Activated naive CD8-positive, alpha-beta T cell treated with anti-CD3 and anti-CD28 coated beads for 36 hours (primary cell): ENCODE data around the gene HS6ST3. TPM values are rescaled to one million over a fixed set of nuclear protein-coding genes. Genes with fewer than 3 reads are reported as not detected.

Experiments
- DNase-seq: peaks from one replicate; pipeline ENCODE4 v3.0.0; 2021
- H3K27ac Mint-ChIP-seq: one replicate; pipeline ENCODE4 v1.8.0; 2022; ENCODE audit warnings: mild to moderate bottlenecking, moderate library complexity, mixed read lengths
- H3K27me3 Mint-ChIP-seq: one replicate; pipeline ENCODE4 v1.8.0; 2022; ENCODE audit warnings: mild to moderate bottlenecking, mixed read lengths
- H3K36me3 Mint-ChIP-seq: one replicate; pipeline ENCODE4 v1.8.0; 2021; ENCODE audit warnings: mild to moderate bottlenecking, mixed read lengths
- H3K4me1 Mint-ChIP-seq: one replicate; pipeline ENCODE4 v1.8.0; 2021; ENCODE audit warnings: mixed read lengths
- H3K4me3 Mint-ChIP-seq: one replicate; pipeline ENCODE4 v1.8.0; 2022; ENCODE audit warnings: mild to moderate bottlenecking, moderate library complexity, mixed read lengths
- H3K9me3 Mint-ChIP-seq: one replicate; pipeline ENCODE4 v1.8.0; 2022; ENCODE audit warnings: mixed read lengths
- total RNA-seq, 2 experiments: library from RNA; stranded (reverse); gene quantifications; one replicate each; pipeline ENCODE4 v1.2.3, GENCODE V29; 2021

Gene HS6ST3
- total RNA-seq, 2 experiments from 2014 or later, result not detected

DNA sequence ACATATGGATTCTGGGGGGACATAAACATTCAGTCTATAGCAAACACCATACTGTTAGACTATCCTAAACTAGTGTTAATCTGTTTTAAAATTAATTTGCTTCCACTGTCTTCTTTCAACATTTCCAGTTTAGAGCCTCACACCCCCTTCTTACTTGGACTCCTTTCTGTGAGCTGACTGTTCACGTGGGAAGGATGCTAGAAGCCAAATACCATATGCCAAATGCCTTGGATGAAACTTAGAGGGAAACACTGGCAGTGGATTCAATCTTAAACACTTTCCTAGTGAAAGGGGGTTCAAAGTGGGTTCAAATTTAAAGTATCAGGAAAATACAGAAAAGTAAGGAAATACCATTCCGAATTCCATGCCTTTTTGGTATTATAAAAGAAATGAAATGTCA lies 113.6 kb downstream of the HS6ST3 start:
- Mint-ChIP-seq H3K9me3 (peaks cover 3% of the 10 kb centered on the region), H3K4me3 (no peak overlapping the region), H3K36me3 (no peaks in the 10 kb centered on the region), H3K27me3 (no peaks in the 10 kb centered on the region), H3K27ac (no peak overlapping the region), H3K4me1 (no peaks in the 10 kb centered on the region)
- no peak for DNase-seq

DNA sequence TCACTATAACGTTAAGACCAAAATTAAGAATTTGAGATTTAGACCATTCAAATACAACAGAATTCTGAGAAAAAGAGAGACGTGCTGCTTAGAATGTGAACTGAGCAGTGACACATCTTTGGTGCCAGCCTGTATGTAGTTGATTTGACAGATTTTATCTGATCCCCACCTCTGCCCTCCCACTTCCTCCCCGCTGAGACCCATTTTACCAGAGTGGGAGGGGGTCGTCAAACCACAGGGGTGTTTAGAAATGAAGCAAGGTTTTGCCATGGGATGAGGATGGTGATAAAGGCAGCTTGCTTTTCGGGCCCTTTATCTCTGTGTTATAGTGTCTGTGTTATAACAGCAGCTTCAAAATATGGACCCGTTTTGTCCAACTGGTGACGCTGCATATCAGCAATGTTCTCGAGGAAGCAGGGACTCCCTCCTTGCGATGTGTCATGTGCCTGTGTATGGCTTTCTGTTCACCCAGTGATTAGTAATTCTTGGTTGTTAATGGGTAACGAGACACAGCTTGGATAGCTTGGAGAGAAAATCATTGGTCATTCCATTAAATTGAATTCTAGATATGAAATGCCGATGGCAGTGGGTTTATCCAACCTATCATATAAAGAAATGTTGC lies 125.0 kb downstream of the HS6ST3 start:
- Mint-ChIP-seq H3K9me3 (peaks cover 3% of the 10 kb centered on the region), H3K27ac (no peak overlapping the region), H3K36me3 (no peaks in the 10 kb centered on the region), H3K4me3 (no peak overlapping the region), H3K27me3 (no peaks in the 10 kb centered on the region), H3K4me1 (no peaks in the 10 kb centered on the region)
- DNase-seq, result no peak

GRCh38 chr13:96216543-96216942 lies 126.6 kb downstream of the HS6ST3 start:
- Mint-ChIP-seq H3K27ac (no peak overlapping the region), H3K36me3 (no peaks in the 10 kb centered on the region), H3K27me3 (no peaks in the 10 kb centered on the region), H3K4me3 (no peak overlapping the region), H3K9me3 (peaks cover 3% of the 10 kb centered on the region), H3K4me1 (no peaks in the 10 kb centered on the region)
- no peak for DNase-seq

- no peak overlapping the region for H3K4me3 Mint-ChIP-seq
- H3K27ac Mint-ChIP-seq, result no peak overlapping the region
These were observed 128.6 kb downstream of the HS6ST3 start for GRCh38 chr13:96218475-96218874.

GRCh38 chr13:96221471-96221870 lies 131.6 kb downstream of the HS6ST3 start:
- no peak for DNase-seq
- Mint-ChIP-seq H3K27me3 (no peaks in the 10 kb centered on the region), H3K4me3 (no peak overlapping the region), H3K27ac (no peak overlapping the region), H3K4me1 (no peaks in the 10 kb centered on the region), H3K36me3 (no peaks in the 10 kb centered on the region), H3K9me3 (peaks cover 1% of the 10 kb centered on the region)

More at GRCh38 chr13:96218475-96218874, 128.6 kb downstream of the HS6ST3 start:
- DNase-seq, result no peak
- H3K27me3 Mint-ChIP-seq, result no peaks in the 10 kb centered on the region
- peaks cover 3% of the 10 kb centered on the region for H3K9me3 Mint-ChIP-seq
- H3K36me3 Mint-ChIP-seq, result no peaks in the 10 kb centered on the region
- no peaks in the 10 kb centered on the region for H3K4me1 Mint-ChIP-seq

DNA sequence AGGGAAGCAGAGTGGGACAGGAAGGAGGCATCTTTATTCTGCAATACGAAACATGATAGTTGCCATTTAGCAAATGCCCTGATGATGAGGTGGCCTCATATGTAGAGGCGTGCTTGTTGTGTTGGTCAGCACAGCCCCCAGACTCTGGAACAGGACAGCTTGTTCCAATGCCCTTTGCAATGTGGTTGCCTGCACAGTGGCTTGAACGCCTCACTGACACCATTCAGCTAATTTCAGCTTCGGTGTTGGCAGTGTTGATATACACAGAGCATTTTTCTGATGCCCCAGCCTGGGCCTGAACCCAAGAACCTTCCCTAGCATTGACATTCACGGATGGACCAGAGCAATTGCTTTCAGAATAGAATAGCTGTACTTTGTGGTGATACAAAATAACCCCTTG lies 133.3 kb downstream of the HS6ST3 start:
- DNase-seq, result no peak
- Mint-ChIP-seq H3K9me3 (no peaks in the 10 kb centered on the region), H3K27ac (no peak overlapping the region), H3K27me3 (no peaks in the 10 kb centered on the region), H3K4me3 (no peak overlapping the region), H3K36me3 (no peaks in the 10 kb centered on the region), H3K4me1 (no peaks in the 10 kb centered on the region)

DNA sequence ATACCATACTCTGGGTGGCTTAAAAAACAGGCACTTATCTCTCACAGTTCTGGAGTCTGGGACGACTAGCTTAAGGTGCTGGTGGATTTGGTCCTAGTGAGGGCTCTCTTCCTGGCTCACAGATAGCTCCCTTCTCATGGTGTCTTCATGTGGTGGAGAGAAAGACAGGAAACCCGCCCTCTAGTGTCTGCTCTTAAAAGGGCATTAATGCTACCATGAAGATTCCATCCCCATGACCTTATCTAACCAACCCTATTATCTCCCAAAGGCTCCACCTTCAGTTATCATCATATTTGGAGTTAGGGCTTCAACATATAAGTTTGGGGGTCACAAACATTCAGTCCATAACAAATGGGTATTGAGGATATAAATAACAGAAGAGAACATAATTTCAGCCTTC lies 139.4 kb downstream of the HS6ST3 start:
- no peaks in the 10 kb centered on the region for H3K36me3 Mint-ChIP-seq
- no peak for DNase-seq

DNA sequence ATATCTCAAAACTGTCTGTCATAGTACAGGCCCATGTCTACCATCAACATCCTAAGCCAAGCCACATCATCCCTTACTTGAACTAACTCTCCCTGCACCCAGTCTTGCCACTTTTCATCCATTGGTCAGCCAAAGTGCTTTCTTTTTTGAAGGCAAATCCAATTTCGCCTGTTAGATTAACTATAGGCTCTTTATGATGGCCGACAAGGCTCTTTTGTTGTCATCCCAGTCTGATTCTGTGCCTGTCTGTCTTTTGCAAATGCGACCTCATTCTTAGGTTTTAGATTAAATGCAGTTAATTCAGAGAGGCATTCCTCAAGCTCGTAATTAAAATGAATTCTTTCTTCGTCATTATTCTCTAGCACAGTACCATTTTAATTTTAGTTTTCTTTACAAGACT lies 148.3 kb downstream of the HS6ST3 start:
- no peak for DNase-seq
- H3K36me3 Mint-ChIP-seq, result no peaks in the 10 kb centered on the region
- H3K9me3 Mint-ChIP-seq, result no peaks in the 10 kb centered on the region
- no peaks in the 10 kb centered on the region for H3K27me3 Mint-ChIP-seq
- no peak overlapping the region for H3K27ac Mint-ChIP-seq
- no peak overlapping the region for H3K4me3 Mint-ChIP-seq
- no peaks in the 10 kb centered on the region for H3K4me1 Mint-ChIP-seq

More for the DNA sequence above, 139.4 kb downstream of the HS6ST3 start:
- Mint-ChIP-seq H3K4me3 (no peak overlapping the region), H3K9me3 (no peaks in the 10 kb centered on the region), H3K27ac (no peak overlapping the region), H3K27me3 (no peaks in the 10 kb centered on the region), H3K4me1 (no peaks in the 10 kb centered on the region)

DNA sequence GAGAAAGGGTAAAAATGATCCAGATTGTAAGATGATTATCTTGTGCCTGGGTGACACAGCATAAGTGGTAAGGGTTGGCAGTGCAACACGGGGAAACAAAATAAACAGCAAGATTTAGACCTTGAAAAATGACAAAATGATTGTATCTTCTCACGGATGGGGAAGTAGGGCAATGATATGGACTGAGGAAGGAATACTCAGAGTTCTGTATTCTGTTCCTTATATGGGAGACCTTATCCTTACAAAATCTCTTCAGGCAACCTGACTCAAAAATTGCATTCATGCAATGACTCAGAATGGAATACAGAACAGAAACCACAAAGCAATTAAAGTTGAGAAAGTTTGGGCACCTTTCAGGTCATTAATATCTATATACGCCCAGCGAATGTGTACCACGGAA lies 149.0 kb downstream of the HS6ST3 start:
- Mint-ChIP-seq H3K36me3 (no peaks in the 10 kb centered on the region), H3K4me3 (no peak overlapping the region), H3K9me3 (no peaks in the 10 kb centered on the region), H3K27me3 (no peaks in the 10 kb centered on the region), H3K4me1 (no peaks in the 10 kb centered on the region), H3K27ac (no peak overlapping the region)
- DNase-seq, result no peak

DNA sequence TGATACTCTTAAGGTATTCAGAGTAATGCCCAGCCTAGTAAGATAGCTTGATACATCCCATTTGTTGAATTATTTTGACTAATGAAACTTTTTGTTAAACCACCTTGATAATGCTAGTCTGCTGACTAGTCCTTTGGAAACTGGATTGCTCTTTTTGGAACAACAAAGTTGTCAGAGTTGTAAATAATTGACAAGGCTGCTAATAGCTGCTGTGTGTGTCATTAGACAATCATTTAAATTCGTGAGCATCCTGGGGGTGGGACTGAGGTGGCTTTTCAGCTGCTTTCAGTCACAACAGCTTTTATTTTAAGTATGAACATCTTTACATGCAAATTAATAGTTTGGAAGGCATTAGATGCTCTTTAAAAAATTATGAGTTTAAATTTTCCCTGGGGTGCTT lies 153.5 kb downstream of the HS6ST3 start:
- Mint-ChIP-seq H3K36me3 (no peaks in the 10 kb centered on the region), H3K9me3 (no peaks in the 10 kb centered on the region), H3K4me1 (no peaks in the 10 kb centered on the region), H3K4me3 (no peak overlapping the region), H3K27ac (no peak overlapping the region), H3K27me3 (no peaks in the 10 kb centered on the region)
- DNase-seq, result no peak

GRCh38 chr13:96248103-96248502 lies 158.2 kb downstream of the HS6ST3 start:
- H3K4me1 Mint-ChIP-seq, result no peaks in the 10 kb centered on the region
- H3K27ac Mint-ChIP-seq, result no peak overlapping the region
- no peaks in the 10 kb centered on the region for H3K27me3 Mint-ChIP-seq
- H3K9me3 Mint-ChIP-seq, result no peaks in the 10 kb centered on the region
- no peak overlapping the region for H3K4me3 Mint-ChIP-seq
- no peaks in the 10 kb centered on the region for H3K36me3 Mint-ChIP-seq
- DNase-seq, result no peak

DNA sequence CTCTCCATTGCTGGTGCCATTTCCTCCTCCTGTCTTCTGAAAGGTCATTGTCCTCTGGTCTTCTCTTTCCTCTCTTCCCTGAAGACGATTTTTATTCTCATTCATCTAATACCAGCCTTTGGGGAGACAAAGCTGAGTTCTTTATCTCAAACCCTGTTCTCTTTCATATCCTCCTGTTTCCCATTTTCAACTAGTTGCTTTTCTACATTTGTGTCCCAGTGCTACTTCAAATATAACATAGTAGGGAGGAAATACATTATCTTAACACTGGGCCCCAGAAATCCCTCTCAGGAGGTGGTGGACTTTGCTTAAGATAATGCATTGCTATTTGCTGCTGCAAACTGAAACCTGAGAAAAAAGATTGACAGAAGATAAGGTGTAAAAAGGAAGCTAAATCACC lies 159.1 kb downstream of the HS6ST3 start:
- Mint-ChIP-seq H3K4me3 (no peak overlapping the region), H3K27me3 (no peaks in the 10 kb centered on the region), H3K9me3 (no peaks in the 10 kb centered on the region), H3K27ac (no peak overlapping the region), H3K4me1 (no peaks in the 10 kb centered on the region), H3K36me3 (no peaks in the 10 kb centered on the region)
- DNase-seq, result no peak

DNA sequence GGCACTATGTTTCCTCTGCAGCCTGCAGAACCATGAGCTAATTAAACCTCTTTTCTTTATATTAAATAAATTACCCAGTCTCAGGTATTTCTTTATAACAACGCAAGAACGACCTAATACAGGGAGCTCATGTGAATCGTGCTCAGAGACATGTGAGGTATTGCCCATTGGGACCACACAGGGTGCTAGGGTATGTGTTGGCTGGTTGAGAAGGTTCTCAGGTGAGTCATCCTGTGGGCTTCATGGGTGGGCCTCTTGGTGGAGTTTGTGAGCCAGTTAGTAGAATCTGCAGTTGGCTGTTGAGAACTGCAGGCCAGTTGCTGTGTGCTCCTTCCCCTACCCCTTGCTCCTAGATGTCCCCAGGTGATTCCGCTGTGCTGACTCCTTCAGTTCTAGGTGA lies 163.0 kb downstream of the HS6ST3 start:
- no peak for DNase-seq
- no peak overlapping the region for H3K4me3 Mint-ChIP-seq
- no peaks in the 10 kb centered on the region for H3K36me3 Mint-ChIP-seq
- H3K27ac Mint-ChIP-seq, result no peak overlapping the region
- no peaks in the 10 kb centered on the region for H3K27me3 Mint-ChIP-seq
- no peaks in the 10 kb centered on the region for H3K9me3 Mint-ChIP-seq
- no peaks in the 10 kb centered on the region for H3K4me1 Mint-ChIP-seq

GRCh38 chr13:96273196-96273595 lies 183.3 kb downstream of the HS6ST3 start:
- Mint-ChIP-seq H3K9me3 (peaks cover 2% of the 10 kb centered on the region), H3K36me3 (no peaks in the 10 kb centered on the region), H3K27me3 (no peaks in the 10 kb centered on the region), H3K4me1 (no peaks in the 10 kb centered on the region), H3K4me3 (no peak overlapping the region), H3K27ac (no peak overlapping the region)
- no peak for DNase-seq

DNA sequence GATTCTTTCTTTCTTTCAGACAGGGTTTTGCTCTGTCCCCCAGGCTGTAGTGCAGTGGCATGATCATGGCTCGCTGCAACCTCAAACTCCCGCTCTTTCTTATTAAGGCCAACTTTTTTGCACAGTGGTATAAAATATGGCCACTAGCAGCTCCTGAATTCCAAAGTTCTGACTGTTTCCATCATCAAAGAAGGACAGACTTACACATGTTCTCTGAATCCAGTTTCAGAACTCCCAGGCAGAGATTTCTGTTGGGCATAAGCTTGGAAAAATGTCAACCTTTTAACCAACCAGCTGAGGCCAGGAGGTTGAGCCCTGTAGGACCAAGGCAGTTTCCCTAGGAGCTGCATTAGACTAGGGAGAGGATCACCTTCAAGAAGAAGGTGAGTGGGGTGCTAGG lies 184.1 kb downstream of the HS6ST3 start:
- Mint-ChIP-seq H3K27me3 (no peaks in the 10 kb centered on the region), H3K36me3 (no peaks in the 10 kb centered on the region), H3K4me1 (no peaks in the 10 kb centered on the region), H3K27ac (no peak overlapping the region), H3K9me3 (peaks cover 2% of the 10 kb centered on the region), H3K4me3 (no peak overlapping the region)
- DNase-seq, result no peak

- no peak for DNase-seq
- Mint-ChIP-seq H3K4me3 (no peak overlapping the region), H3K27me3 (no peaks in the 10 kb centered on the region), H3K9me3 (no peaks in the 10 kb centered on the region), H3K36me3 (no peaks in the 10 kb centered on the region), H3K27ac (no peak overlapping the region), H3K4me1 (no peaks in the 10 kb centered on the region)
These were observed 190.0 kb downstream of the HS6ST3 start for GRCh38 chr13:96279904-96280303.
